Measurements from ENCODE around the gene NEO1.
"Not testable (repeated sequence)": the region's sequence is repeated elsewhere in the genome, so short reads cannot be mapped to it uniquely, and the experiment has no call there.

NEO1 gene

GRCh38 chr15:73190189-73190601 lies 137.9 kb downstream of the NEO1 start:
- Histone ChIP-seq H3K27me3 (ENCODE audit: control insufficient read depth, insufficient read depth, low read length) (no peaks in the 10 kb centered on the region), H3K36me3 (ENCODE audit: control insufficient read depth, low read depth, low read length) (no peaks in the 10 kb centered on the region), H3K9ac (ENCODE audit: low read length) (no peak overlapping the region), H3K27ac (ENCODE audit: low read length) (no peak overlapping the region), H3K4me1 (ENCODE audit: control insufficient read depth, low read depth, low read length) (no peaks in the 10 kb centered on the region), H3K9me3 (ENCODE audit: control insufficient read depth, low read depth, low read length) (no peaks in the 10 kb centered on the region), H3K4me3 (ENCODE audit: low read length) (no peak overlapping the region)

- Histone ChIP-seq H3K27ac (ENCODE audit: low read length) (no peak overlapping the region), H3K36me3 (ENCODE audit: control insufficient read depth, low read depth, low read length) (no peaks in the 10 kb centered on the region), H3K4me1 (ENCODE audit: control insufficient read depth, low read depth, low read length) (no peaks in the 10 kb centered on the region), H3K9ac (ENCODE audit: low read length) (no peak overlapping the region), H3K9me3 (ENCODE audit: control insufficient read depth, low read depth, low read length) (no peaks in the 10 kb centered on the region), H3K27me3 (ENCODE audit: control insufficient read depth, insufficient read depth, low read length) (no peaks in the 10 kb centered on the region), H3K4me3 (ENCODE audit: low read length) (no peak overlapping the region)
These were observed 142.9 kb downstream of the NEO1 start for GRCh38 chr15:73195166-73195565.

DNA sequence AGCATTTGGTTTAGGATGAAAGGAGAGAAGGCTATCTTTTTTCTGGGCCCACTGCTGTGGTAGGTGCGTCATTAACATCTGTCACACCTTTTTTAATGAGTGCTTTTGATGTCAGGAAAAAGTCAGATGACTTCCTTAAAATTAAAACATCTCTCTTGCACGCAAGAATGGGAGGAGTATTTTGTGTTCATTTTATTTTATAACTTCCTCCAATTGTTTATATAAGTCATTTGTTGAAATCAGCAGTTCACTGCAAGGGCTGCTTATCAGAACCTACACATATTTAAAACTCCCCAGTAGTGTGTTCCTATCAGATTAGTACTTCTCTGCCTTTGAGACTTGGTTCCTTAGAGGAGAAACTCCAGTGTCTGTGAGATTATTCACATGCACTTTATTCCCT lies 143.8 kb downstream of the NEO1 start:
- no peak overlapping the region for H3K4me3 ChIP-seq (ENCODE audit: low read length)
- H3K9ac ChIP-seq (ENCODE audit: low read length) = no peak overlapping the region
- no peaks in the 10 kb centered on the region for H3K27me3 ChIP-seq (ENCODE audit: control insufficient read depth, insufficient read depth, low read length)
- no peaks in the 10 kb centered on the region for H3K36me3 ChIP-seq (ENCODE audit: control insufficient read depth, low read depth, low read length)
- H3K9me3 ChIP-seq (ENCODE audit: control insufficient read depth, low read depth, low read length) = no peaks in the 10 kb centered on the region
- no peak overlapping the region for H3K27ac ChIP-seq (ENCODE audit: low read length)
- no peaks in the 10 kb centered on the region for H3K4me1 ChIP-seq (ENCODE audit: control insufficient read depth, low read depth, low read length)

- H3K4me3 ChIP-seq (ENCODE audit: low read length) = no peak overlapping the region
- H3K9ac ChIP-seq (ENCODE audit: low read length) = no peak overlapping the region
- no peaks in the 10 kb centered on the region for H3K27me3 ChIP-seq (ENCODE audit: control insufficient read depth, insufficient read depth, low read length)
- H3K4me1 ChIP-seq (ENCODE audit: control insufficient read depth, low read depth, low read length) = no peaks in the 10 kb centered on the region
- no peaks in the 10 kb centered on the region for H3K36me3 ChIP-seq (ENCODE audit: control insufficient read depth, low read depth, low read length)
- H3K27ac ChIP-seq (ENCODE audit: low read length) = no peak overlapping the region
- no peaks in the 10 kb centered on the region for H3K9me3 ChIP-seq (ENCODE audit: control insufficient read depth, low read depth, low read length)
These were observed 148.1 kb downstream of the NEO1 start for GRCh38 chr15:73200339-73200738.

GRCh38 chr15:73210630-73211029 lies 158.4 kb downstream of the NEO1 start:
- no peak overlapping the region for H3K9ac ChIP-seq (ENCODE audit: low read length)
- H3K27me3 ChIP-seq (ENCODE audit: control insufficient read depth, insufficient read depth, low read length) = no peaks in the 10 kb centered on the region
- no peaks in the 10 kb centered on the region for H3K4me1 ChIP-seq (ENCODE audit: control insufficient read depth, low read depth, low read length)
- no peak overlapping the region for H3K27ac ChIP-seq (ENCODE audit: low read length)
- H3K4me3 ChIP-seq (ENCODE audit: low read length) = no peak overlapping the region
- no peaks in the 10 kb centered on the region for H3K36me3 ChIP-seq (ENCODE audit: control insufficient read depth, low read depth, low read length)
- no peaks in the 10 kb centered on the region for H3K9me3 ChIP-seq (ENCODE audit: control insufficient read depth, low read depth, low read length)

GRCh38 chr15:73212424-73212823 lies 160.2 kb downstream of the NEO1 start:
- no peak overlapping the region for H3K4me3 ChIP-seq (ENCODE audit: low read length)
- no peak overlapping the region for H3K9ac ChIP-seq (ENCODE audit: low read length)
- H3K27ac ChIP-seq (ENCODE audit: low read length) = no peak overlapping the region
- H3K4me1 ChIP-seq (ENCODE audit: control insufficient read depth, low read depth, low read length) = no peaks in the 10 kb centered on the region
- H3K9me3 ChIP-seq (ENCODE audit: control insufficient read depth, low read depth, low read length) = no peaks in the 10 kb centered on the region
- H3K36me3 ChIP-seq (ENCODE audit: control insufficient read depth, low read depth, low read length) = no peaks in the 10 kb centered on the region
- H3K27me3 ChIP-seq (ENCODE audit: control insufficient read depth, insufficient read depth, low read length) = no peaks in the 10 kb centered on the region

DNA sequence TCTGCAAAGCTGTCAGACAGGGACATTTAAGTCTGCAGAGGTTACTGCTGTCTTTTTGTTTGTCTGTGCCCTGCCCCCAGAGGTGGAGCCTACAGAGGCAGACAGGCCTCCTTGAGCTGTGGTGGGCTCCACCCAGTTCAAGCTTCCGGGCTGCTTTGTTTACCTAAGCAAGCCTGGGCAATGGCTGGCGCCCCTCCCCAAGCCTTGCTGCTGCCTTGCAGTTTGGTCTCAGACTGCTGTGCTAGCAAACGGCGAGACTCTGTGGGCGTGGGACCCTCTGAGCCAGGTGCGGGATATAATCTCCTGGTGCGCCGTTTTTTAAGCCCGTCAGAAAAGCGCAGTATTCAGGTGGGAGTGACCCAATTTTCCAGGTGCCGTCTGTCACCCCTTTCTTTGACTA lies 169.2 kb downstream of the NEO1 start:
- not testable (repeated sequence) for H3K9ac ChIP-seq (ENCODE audit: low read length); H3K4me1 ChIP-seq (ENCODE audit: control insufficient read depth, low read depth, low read length); H3K36me3 ChIP-seq (ENCODE audit: control insufficient read depth, low read depth, low read length); H3K9me3 ChIP-seq (ENCODE audit: control insufficient read depth, low read depth, low read length); H3K27me3 ChIP-seq (ENCODE audit: control insufficient read depth, insufficient read depth, low read length); H3K4me3 ChIP-seq (ENCODE audit: low read length); H3K27ac ChIP-seq (ENCODE audit: low read length)

DNA sequence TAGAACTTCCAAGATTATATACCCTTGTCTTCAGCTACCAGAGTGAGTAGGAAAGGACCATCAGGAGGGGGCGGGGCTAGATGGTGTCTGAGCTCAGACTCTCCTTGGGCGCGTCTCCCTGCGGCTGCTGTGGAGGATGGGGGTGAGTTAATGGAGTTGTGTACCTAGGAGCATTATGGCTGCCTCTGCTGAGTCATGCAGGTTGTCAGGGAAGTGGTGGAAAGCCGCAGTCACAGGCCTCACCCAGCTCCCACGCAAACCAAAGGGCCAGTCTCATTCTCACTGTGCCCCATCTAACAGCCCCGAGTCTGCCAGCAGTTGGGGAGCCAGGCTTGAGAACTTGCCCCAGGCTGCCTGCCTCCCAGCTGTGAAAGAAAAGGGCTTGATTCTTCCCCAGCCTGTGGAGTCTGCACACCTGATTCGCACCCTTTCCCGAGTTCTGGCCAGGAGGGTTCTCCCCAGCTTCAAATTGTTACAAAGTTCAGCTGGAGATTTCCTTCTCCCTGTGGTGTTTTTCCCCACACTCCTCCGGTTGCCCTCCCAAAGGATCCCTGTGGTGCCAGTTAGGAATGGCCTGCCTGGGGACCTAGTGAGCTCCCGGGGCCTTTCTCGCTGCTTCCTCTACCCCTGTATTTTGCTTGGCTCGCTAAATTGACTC lies 173.2 kb downstream of the NEO1 start:
- Histone ChIP-seq H3K4me1 (ENCODE audit: control insufficient read depth, low read depth, low read length) (no peaks in the 10 kb centered on the region), H3K9ac (ENCODE audit: low read length) (no peak overlapping the region), H3K4me3 (ENCODE audit: low read length) (no peak overlapping the region), H3K27me3 (ENCODE audit: control insufficient read depth, insufficient read depth, low read length) (no peaks in the 10 kb centered on the region), H3K27ac (ENCODE audit: low read length) (no peak overlapping the region), H3K36me3 (ENCODE audit: control insufficient read depth, low read depth, low read length) (no peaks in the 10 kb centered on the region), H3K9me3 (ENCODE audit: control insufficient read depth, low read depth, low read length) (no peaks in the 10 kb centered on the region)

- H3K4me1 ChIP-seq (ENCODE audit: control insufficient read depth, low read depth, low read length) = no peaks in the 10 kb centered on the region
- H3K9ac ChIP-seq (ENCODE audit: low read length) = no peak overlapping the region
- no peaks in the 10 kb centered on the region for H3K27me3 ChIP-seq (ENCODE audit: control insufficient read depth, insufficient read depth, low read length)
- no peak overlapping the region for H3K4me3 ChIP-seq (ENCODE audit: low read length)
- no peaks in the 10 kb centered on the region for H3K36me3 ChIP-seq (ENCODE audit: control insufficient read depth, low read depth, low read length)
- H3K9me3 ChIP-seq (ENCODE audit: control insufficient read depth, low read depth, low read length) = no peaks in the 10 kb centered on the region
- no peak overlapping the region for H3K27ac ChIP-seq (ENCODE audit: low read length)
These were observed 174.0 kb downstream of the NEO1 start for GRCh38 chr15:73226093-73226814.

GRCh38 chr15:73227433-73228056 lies 175.3 kb downstream of the NEO1 start:
- Histone ChIP-seq H3K27ac (ENCODE audit: low read length) (no peak overlapping the region), H3K9me3 (ENCODE audit: control insufficient read depth, low read depth, low read length) (no peaks in the 10 kb centered on the region), H3K27me3 (ENCODE audit: control insufficient read depth, insufficient read depth, low read length) (no peaks in the 10 kb centered on the region), H3K36me3 (ENCODE audit: control insufficient read depth, low read depth, low read length) (no peaks in the 10 kb centered on the region), H3K4me3 (ENCODE audit: low read length) (no peak overlapping the region), H3K4me1 (ENCODE audit: control insufficient read depth, low read depth, low read length) (peaks cover 4% of the 10 kb centered on the region), H3K9ac (ENCODE audit: low read length) (no peak overlapping the region)

DNA sequence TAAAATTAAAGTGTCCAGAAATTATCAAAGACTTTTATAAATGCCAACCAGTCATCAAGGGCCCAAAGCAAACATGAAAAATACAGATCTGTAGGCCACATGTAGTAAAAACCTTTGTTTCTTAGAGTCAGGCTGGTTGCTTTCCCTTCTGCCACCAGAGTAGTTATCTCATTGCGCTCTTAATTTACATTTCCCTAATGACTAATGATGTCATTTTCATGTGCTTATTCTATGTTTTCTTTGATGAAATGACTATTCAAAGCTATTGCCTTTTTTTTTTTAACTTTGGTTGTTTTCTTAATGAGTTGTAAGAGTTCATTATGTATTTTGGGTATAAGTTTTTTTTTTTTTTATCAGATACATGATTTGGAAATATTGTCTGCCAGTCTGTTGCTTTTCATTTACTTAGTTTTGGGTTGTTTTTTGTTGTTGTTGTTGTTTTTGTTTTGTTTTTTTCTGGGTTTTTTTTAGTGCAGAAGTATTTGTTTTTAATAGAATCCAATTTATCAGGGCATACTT lies 175.9 kb downstream of the NEO1 start:
- Histone ChIP-seq H3K36me3 (ENCODE audit: control insufficient read depth, low read depth, low read length) (no peaks in the 10 kb centered on the region), H3K4me3 (ENCODE audit: low read length) (no peak overlapping the region), H3K4me1 (ENCODE audit: control insufficient read depth, low read depth, low read length) (peaks cover 4% of the 10 kb centered on the region), H3K27me3 (ENCODE audit: control insufficient read depth, insufficient read depth, low read length) (no peaks in the 10 kb centered on the region), H3K9ac (ENCODE audit: low read length) (no peak overlapping the region), H3K27ac (ENCODE audit: low read length) (no peak overlapping the region), H3K9me3 (ENCODE audit: control insufficient read depth, low read depth, low read length) (no peaks in the 10 kb centered on the region)
